ENCODE data around the gene PTPRT. TPM values are rescaled to one million over a fixed set of nuclear protein-coding genes. Genes with fewer than 3 reads are reported as not detected.

Gene PTPRT
- total RNA-seq, 1 experiment from 2014 or later = 0.20 TPM

- peaks cover 7% of the 10 kb centered on the region for H3K9me3 Mint-ChIP-seq (ENCODE audit: unreplicated experiment)
- H3K9me3 ChIP-seq = peaks cover 1% of the 10 kb centered on the region; the same call in 1 of the 2 replicates
- H3K4me1 ChIP-seq = no peaks in the 10 kb centered on the region
- intact Hi-C loops (cut with micrococcal nuclease; ENCODE audit: unreplicated experiment) = no loop called here
- no TSS peak for BruUV-seq (replicated peaks)
- no peaks in the 10 kb centered on the region for H3K27me3 ChIP-seq (replicated peaks; ENCODE audit: control insufficient read depth, insufficient read depth, low read length)
- no peak overlapping the region for H3K27ac Mint-ChIP-seq (ENCODE audit: unreplicated experiment)
- peaks cover 8% of the 10 kb centered on the region for H3K27me3 Mint-ChIP-seq (ENCODE audit: insufficient read depth, unreplicated experiment)
- no peak for TF ChIP-seq CTCF (IDR thresholded peaks at IDR 0.05; ENCODE audit: insufficient read depth in 1 of 2, low read depth in 1 of 2, low read length in 1 of 2, severe bottlenecking in 1 of 2, unreplicated experiment in 1 of 2)
- no peak overlapping the region for H3K4me3 Mint-ChIP-seq (ENCODE audit: unreplicated experiment)
- CTCF ChIA-PET = no interaction called here
- H3K36me3 Mint-ChIP-seq (ENCODE audit: insufficient read depth, unreplicated experiment) = no peaks in the 10 kb centered on the region
- no peaks in the 10 kb centered on the region for H3K4me1 Mint-ChIP-seq (ENCODE audit: low read depth, unreplicated experiment)
- H3K4me3 ChIP-seq (ENCODE audit: low read depth, low read length) = no peak overlapping the region
- no peaks in the 10 kb centered on the region for H3K36me3 ChIP-seq (ENCODE audit: control insufficient read depth, insufficient read depth, low read length)
- POLR2A ChIA-PET = no interaction called here
- DNase-seq = no peak
Observed at GRCh38 chr20:42461291-42461690, 728.4 kb downstream of the PTPRT start.

- H3K4me1 Mint-ChIP-seq (ENCODE audit: low read depth, unreplicated experiment) = no peaks in the 10 kb centered on the region
- no peak for DNase-seq
- H3K9me3 ChIP-seq = no peaks in the 10 kb centered on the region
- no peaks in the 10 kb centered on the region for H3K27me3 ChIP-seq (replicated peaks; ENCODE audit: control insufficient read depth, insufficient read depth, low read length)
- no peak overlapping the region for H3K4me3 ChIP-seq (ENCODE audit: low read depth, low read length)
- no peaks in the 10 kb centered on the region for H3K4me1 ChIP-seq
- TF ChIP-seq CTCF (IDR thresholded peaks at IDR 0.05; ENCODE audit: insufficient read depth in 1 of 2, low read depth in 1 of 2, low read length in 1 of 2, severe bottlenecking in 1 of 2, unreplicated experiment in 1 of 2) = no peak
- peaks cover 10% of the 10 kb centered on the region for H3K27me3 Mint-ChIP-seq (ENCODE audit: insufficient read depth, unreplicated experiment)
- intact Hi-C loops (cut with micrococcal nuclease; ENCODE audit: unreplicated experiment) = no loop called here
- no TSS peak for BruUV-seq (replicated peaks)
- no peak overlapping the region for H3K4me3 Mint-ChIP-seq (ENCODE audit: unreplicated experiment)
- H3K9me3 Mint-ChIP-seq (ENCODE audit: unreplicated experiment) = no peaks in the 10 kb centered on the region
- CTCF ChIA-PET = no interaction called here
- no peaks in the 10 kb centered on the region for H3K36me3 Mint-ChIP-seq (ENCODE audit: insufficient read depth, unreplicated experiment)
- POLR2A ChIA-PET = no interaction called here
- no peaks in the 10 kb centered on the region for H3K36me3 ChIP-seq (ENCODE audit: control insufficient read depth, insufficient read depth, low read length)
- no peak overlapping the region for H3K27ac Mint-ChIP-seq (ENCODE audit: unreplicated experiment)
Observed at GRCh38 chr20:42447270-42447669, 742.4 kb downstream of the PTPRT start.

DNA sequence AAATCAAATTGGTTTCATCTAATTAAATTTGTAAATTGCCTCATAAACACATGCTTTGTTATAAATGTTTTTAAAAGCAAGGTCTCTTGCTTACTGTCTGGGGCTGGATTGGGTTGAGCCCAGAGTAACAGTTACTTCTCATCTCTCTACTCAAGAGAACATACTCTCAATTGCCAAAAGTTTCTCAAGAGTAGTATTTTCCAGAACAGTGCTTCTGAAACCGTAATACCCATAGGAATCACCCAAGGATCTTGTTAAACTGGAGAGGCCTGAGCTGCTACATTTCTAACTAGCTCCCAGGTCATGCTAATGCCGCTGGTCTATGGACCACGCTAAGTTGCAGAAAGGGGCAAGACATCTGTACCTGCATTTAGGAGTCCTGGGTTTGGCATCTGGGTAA is 744.9 kb downstream of the PTPRT start:
- intact Hi-C loops (cut with micrococcal nuclease; ENCODE audit: unreplicated experiment) = no loop called here
- Mint-ChIP-seq H3K27me3 (ENCODE audit: insufficient read depth, unreplicated experiment) (peaks cover 12% of the 10 kb centered on the region), H3K36me3 (ENCODE audit: insufficient read depth, unreplicated experiment) (no peaks in the 10 kb centered on the region), H3K4me1 (ENCODE audit: low read depth, unreplicated experiment) (no peaks in the 10 kb centered on the region), H3K9me3 (ENCODE audit: unreplicated experiment) (no peaks in the 10 kb centered on the region), H3K27ac (ENCODE audit: unreplicated experiment) (no peak overlapping the region), H3K4me3 (ENCODE audit: unreplicated experiment) (no peak overlapping the region)
- Histone ChIP-seq H3K4me1 (no peaks in the 10 kb centered on the region), H3K27me3 (replicated peaks; ENCODE audit: control insufficient read depth, insufficient read depth, low read length) (no peaks in the 10 kb centered on the region), H3K9me3 (no peaks in the 10 kb centered on the region), H3K36me3 (ENCODE audit: control insufficient read depth, insufficient read depth, low read length) (no peaks in the 10 kb centered on the region), H3K4me3 (ENCODE audit: low read depth, low read length) (no peak overlapping the region)
- no TSS peak for BruUV-seq (replicated peaks)
- no peak for TF ChIP-seq CTCF (IDR thresholded peaks at IDR 0.05; ENCODE audit: insufficient read depth in 1 of 2, low read depth in 1 of 2, low read length in 1 of 2, severe bottlenecking in 1 of 2, unreplicated experiment in 1 of 2)
- ChIA-PET CTCF (no interaction called here), POLR2A (no interaction called here)
- no peak for DNase-seq
